Measurements from ENCODE around the gene ASAP3. TPM values are rescaled to one million over a fixed set of nuclear protein-coding genes. Genes with fewer than 3 reads are reported as not detected.

ASAP3 gene
- total RNA-seq, 6 donors from 2014 or later, result 29.5 to 47.2 (median 41.8) TPM

DNA sequence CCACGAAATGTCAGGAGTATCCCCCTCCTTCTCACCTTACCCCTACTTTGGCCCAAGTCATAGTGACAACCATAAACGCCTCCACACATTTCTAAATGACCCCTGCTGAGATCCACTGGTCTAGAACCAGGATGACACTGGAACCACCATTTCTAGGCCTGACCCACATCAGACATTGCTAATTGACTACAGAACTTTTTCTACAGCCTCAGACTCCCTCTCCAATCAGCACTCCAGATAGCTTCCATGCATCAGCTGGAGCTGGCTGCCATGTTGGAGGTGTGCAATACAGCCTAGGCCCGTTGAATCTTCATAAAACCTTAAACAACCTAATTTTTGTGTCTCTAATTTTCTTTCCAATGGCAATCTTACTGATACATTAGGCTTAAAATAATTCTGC, 78.0 kb downstream of the ASAP3 start:
- H3K36me3 ChIP-seq, result peaks cover 0 to 5% (median 0%) of the 10 kb centered on the region in 4 donors

DNA sequence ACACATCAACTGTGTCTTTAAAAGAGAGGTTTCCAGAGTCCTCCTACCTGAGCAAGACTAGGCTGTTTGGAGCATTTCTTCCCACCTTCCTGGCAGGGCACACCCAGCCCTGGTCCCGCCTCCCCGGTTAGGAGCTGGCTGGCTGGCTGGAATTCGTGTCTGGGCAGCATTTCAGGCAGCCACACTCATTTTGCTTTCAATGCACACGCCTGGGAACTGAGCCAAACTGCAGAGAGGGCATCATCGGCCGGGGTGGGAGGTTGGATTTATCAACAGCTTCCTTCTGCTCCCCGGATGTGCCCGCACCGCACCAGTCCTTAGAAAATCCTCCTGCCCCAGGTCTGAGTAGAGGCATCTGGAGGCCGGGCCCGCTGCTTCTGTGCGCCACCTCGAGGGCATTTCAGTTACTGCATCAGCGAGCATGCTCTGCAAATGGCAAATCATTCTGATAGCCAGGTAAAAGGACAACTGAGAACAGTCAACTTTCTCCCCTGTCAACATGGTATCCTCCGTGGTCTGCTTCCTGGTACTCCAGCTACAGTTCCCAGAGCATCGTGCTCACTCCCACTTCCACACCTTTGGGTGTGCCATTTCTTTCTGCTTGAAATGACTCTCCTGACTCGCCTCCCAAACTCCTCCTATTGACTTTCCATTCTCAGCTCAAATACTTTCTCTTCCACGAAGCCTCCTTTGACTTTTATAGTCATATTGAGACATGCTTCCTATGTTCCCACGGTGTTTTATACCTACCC, 80.1 kb downstream of the ASAP3 start:
- Histone ChIP-seq H3K36me3 (peaks cover 0 to 5% (median 0%) of the 10 kb centered on the region in 4 donors), H3K9me3 (no peaks in the 10 kb centered on the region), H3K27me3 (no peaks in the 10 kb centered on the region), H3K27ac (peak overlapping the region; percentile 52 to 69 (median 56)), H3K4me3 (peak overlapping the region in 1 of 4 donors; percentile 2), H3K4me1 (peaks cover 24 to 38% (median 30%) of the 10 kb centered on the region in 4 donors)
- WGBS, 2 donors, result 9 to 11% methylated on average over 13 to 19 of the region's 19 CpGs
- DNase-seq (peak; percentile 88), ATAC-seq (ENCODE audit: low FRiP score in 2 of 2) (peak; percentile 91 to 95)
- TF ChIP-seq, protein P1, sequence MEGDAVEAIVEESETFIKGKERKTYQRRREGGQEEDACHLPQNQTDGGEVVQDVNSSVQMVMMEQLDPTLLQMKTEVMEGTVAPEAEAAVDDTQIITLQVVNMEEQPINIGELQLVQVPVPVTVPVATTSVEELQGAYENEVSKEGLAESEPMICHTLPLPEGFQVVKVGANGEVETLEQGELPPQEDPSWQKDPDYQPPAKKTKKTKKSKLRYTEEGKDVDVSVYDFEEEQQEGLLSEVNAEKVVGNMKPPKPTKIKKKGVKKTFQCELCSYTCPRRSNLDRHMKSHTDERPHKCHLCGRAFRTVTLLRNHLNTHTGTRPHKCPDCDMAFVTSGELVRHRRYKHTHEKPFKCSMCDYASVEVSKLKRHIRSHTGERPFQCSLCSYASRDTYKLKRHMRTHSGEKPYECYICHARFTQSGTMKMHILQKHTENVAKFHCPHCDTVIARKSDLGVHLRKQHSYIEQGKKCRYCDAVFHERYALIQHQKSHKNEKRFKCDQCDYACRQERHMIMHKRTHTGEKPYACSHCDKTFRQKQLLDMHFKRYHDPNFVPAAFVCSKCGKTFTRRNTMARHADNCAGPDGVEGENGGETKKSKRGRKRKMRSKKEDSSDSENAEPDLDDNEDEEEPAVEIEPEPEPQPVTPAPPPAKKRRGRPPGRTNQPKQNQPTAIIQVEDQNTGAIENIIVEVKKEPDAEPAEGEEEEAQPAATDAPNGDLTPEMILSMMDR (IDR thresholded peaks at IDR 0.05), result peak; percentile 85 to 96 (median 92)
- TF ChIP-seq EP300 (IDR thresholded peaks at IDR 0.05), result no peak

More for the DNA sequence above, 78.0 kb downstream of the ASAP3 start:
- WGBS, 2 donors, result 75 to 96% methylated on average over 2 to 3 of the region's 3 CpGs
- DNase-seq (no peak), ATAC-seq (ENCODE audit: low FRiP score in 2 of 2) (no peak)
- Histone ChIP-seq H3K4me1 (peaks cover 23 to 34% (median 27%) of the 10 kb centered on the region in 4 donors), H3K9me3 (no peaks in the 10 kb centered on the region), H3K4me3 (no peak overlapping the region), H3K27me3 (no peaks in the 10 kb centered on the region), H3K27ac (no peak overlapping the region)
- TF ChIP-seq EP300 (IDR thresholded peaks at IDR 0.05) (no peak), POLR2A (IDR thresholded peaks at IDR 0.05) (no peak), POLR2AphosphoS5 (IDR thresholded peaks at IDR 0.05) (no peak)
- TF ChIP-seq, protein P1 (IDR thresholded peaks at IDR 0.05), result no peak

DNA sequence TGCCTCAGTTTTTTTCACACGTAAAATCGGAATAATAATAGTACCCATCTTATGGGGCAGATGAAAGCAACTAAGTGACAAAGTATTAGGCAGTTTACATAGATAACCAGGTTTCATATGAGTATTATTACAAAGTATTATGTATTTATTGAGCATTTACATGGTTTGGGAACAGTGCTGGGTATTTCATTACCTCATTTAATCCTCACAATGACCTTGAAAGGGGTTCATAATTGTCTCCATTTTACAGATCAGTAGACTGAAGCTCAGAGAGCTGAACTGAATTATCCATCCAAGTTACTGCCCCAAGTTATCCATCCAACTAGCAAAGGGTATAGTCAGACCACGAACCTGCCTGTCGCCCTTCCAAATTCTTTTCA, 80.6 kb downstream of the ASAP3 start:
- 78 to 82% methylated on average over 4 of the region's 4 CpGs for WGBS, 2 donors
- Histone ChIP-seq H3K4me1 (peaks cover 24 to 38% (median 30%) of the 10 kb centered on the region in 4 donors), H3K27me3 (no peaks in the 10 kb centered on the region), H3K36me3 (peaks cover 0 to 2% (median 0%) of the 10 kb centered on the region in 4 donors), H3K4me3 (peak overlapping the region in 1 of 4 donors; percentile 2), H3K9me3 (no peaks in the 10 kb centered on the region), H3K27ac (peak overlapping the region; percentile 52 to 69 (median 56))
- no peak for TF ChIP-seq EP300 (IDR thresholded peaks at IDR 0.05)
- TF ChIP-seq POLR2A (IDR thresholded peaks at IDR 0.05), result no peak
- TF ChIP-seq, protein P1 (IDR thresholded peaks at IDR 0.05), result no peak
- TF ChIP-seq POLR2AphosphoS5 (IDR thresholded peaks at IDR 0.05), result no peak
- ATAC-seq (ENCODE audit: low FRiP score in 2 of 2) (no peak), DNase-seq (no peak)

DNA sequence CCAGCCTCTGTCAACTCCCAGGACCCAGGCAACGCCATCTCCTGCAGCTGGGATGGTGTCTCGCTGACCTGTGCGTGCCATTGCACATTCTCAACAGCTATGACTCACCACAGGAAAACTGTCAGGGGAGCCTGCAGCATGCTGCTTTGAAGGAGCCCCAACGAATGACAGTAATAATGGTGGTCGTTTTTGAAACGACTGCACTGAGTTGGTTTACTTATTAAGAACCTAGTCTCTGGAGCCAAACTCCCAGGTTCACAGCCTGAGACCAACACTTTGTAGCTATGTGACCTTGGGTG, 81.0 kb downstream of the ASAP3 start:
- Histone ChIP-seq H3K27me3 (no peaks in the 10 kb centered on the region), H3K4me1 (peaks cover 24 to 38% (median 30%) of the 10 kb centered on the region in 4 donors), H3K27ac (peak overlapping the region in 3 of 4 donors; percentile 52 to 69 (median 59)), H3K9me3 (no peaks in the 10 kb centered on the region), H3K36me3 (no peaks in the 10 kb centered on the region), H3K4me3 (no peak overlapping the region)
- TF ChIP-seq POLR2A (IDR thresholded peaks at IDR 0.05) (no peak), POLR2AphosphoS5 (IDR thresholded peaks at IDR 0.05) (no peak)
- ATAC-seq (ENCODE audit: low FRiP score in 2 of 2) (peak in 1 of 2 donors; percentile 47), DNase-seq (no peak)
- WGBS, 2 donors, result 28 to 100% methylated on average over 2 to 6 of the region's 6 CpGs

DNA sequence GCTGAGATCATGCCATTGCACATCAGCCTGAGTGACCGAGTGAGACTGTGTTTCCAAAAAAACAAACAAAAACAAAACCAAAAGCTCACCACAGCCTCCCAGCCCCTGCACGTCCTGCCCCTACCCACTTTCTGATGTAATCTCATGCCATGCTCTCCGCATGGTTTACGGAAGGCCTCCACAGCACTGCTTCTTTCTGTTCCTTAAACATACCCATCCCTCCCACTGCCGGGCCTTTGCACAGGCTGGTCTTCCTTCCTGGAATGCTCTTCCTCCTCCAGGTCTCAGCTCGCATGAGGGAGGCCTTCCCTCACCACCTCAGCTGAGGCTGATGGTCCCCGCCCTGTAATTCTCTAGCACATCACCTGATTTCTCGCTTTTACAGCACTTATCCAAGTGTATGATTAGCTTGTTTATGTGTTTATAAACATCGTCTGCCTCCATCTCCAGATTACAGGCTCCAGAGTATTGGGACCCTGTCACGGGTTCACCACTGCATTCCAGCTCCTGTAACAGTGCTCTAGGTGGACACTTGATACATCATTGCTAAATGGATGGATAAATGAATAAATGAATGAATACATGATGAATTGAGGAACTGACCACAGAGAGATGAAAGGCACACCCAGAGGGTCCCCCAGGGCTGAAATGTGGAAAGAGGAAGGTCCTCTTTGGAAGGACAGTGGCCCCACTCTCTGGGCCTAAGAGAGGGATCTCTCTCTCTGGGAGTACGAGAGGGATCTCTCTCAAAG, 81.5 kb downstream of the ASAP3 start:
- Histone ChIP-seq H3K27me3 (no peaks in the 10 kb centered on the region), H3K4me3 (no peak overlapping the region), H3K27ac (peak overlapping the region in 3 of 4 donors; percentile 12 to 69 (median 13)), H3K4me1 (peaks cover 24 to 38% (median 30%) of the 10 kb centered on the region in 4 donors), H3K36me3 (peaks cover 0 to 2% (median 0%) of the 10 kb centered on the region in 4 donors), H3K9me3 (no peaks in the 10 kb centered on the region)
- no peak for TF ChIP-seq POLR2A (IDR thresholded peaks at IDR 0.05)
- peak in 1 of 2 donors; percentile 19 for TF ChIP-seq POLR2AphosphoS5 (IDR thresholded peaks at IDR 0.05)
- DNase-seq (peak in 1 of 2 donors; percentile 33), ATAC-seq (ENCODE audit: low FRiP score in 2 of 2) (peak in 1 of 2 donors; percentile 70)
- WGBS, 2 donors, result 55 to 74% methylated on average over 11 of the region's 11 CpGs

All from upper lobe of left lung (tissue), 6 donors.